Measurements from ENCODE around the gene IL1R2.

The IL1R2 gene

DNA sequence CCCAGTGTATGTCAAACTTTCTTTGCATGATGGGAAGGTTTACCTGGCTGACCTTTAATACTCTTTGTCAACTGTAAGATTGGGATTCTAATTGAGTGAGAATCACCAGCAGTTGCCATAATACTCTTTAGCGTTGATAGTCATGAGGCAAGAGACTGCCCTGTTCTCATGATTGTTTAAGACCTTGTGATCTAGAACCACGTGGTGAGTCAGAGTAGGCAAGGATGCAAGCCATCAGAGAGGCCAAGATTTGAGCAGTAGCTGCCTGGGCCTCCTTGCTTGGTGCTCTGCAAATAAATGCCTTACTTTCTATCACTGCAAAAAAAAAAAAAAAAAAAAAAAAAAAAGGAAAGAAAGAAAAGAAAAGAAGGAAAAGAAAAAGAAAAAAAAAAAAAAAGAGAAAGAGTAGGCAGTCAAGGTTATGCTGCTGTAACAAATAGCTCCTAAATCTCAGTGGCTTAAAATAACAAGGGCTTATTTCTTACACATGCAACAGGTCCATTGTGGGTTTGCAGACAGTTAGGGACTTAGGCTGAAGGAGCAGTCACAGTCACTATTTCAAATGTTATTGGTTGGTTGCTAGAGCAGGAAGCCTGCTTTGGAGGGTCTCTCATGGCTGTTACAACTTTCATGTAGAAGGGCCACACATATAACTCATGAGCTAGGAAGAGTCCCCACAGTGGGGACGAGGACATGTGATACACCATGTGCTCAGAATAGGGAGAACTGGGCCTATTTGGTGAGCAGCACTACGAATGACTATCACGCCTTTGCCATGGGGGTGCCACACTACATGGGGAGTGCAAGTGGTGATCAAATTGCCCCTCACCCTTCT, 21.7 kb downstream of the IL1R2 start:
- H3K4me3 ChIP-seq (ENCODE audit: low read length) = no peak overlapping the region
- no peak for DNase-seq (ENCODE audit: low read depth, low spot score)

DNA sequence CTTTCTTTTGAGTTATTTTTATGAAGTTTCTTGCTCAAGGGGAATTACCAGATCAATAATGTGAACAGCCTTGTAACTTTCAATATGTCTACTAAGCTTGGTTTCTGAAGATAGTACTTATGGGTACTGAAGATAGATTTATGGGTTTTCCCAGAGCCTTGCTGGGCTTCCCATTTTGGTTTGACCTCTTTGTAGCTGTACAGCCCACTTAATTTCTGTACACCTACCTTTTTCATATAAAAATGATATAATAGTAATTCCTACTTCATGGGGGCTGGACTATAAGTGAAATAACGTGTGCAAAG, 22.2 kb downstream of the IL1R2 start:
- no peak for DNase-seq (ENCODE audit: low read depth, low spot score)
- H3K4me3 ChIP-seq (ENCODE audit: low read length) = no peak overlapping the region

DNA sequence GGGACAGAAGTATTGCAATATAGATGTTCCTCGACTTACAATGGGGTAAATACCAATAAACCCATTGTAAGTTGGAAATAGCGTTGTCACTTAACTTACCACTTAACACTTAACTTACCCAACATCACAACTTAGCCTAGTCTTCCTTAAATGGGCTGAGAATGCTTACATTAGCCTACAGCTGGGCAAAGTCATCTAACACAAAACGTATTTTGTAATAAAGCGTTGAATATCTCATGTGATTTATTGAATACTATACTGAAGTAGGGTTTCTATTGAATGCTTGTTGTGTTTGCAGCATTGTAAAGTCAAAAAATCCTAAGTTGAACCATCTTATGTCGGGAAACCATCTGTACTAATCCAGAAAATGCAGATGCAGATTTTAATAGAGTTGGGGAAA, 23.6 kb downstream of the IL1R2 start:
- H3K4me3 ChIP-seq (ENCODE audit: low read length) = no peak overlapping the region
- DNase-seq (ENCODE audit: low read depth, low spot score) = no peak

DNA sequence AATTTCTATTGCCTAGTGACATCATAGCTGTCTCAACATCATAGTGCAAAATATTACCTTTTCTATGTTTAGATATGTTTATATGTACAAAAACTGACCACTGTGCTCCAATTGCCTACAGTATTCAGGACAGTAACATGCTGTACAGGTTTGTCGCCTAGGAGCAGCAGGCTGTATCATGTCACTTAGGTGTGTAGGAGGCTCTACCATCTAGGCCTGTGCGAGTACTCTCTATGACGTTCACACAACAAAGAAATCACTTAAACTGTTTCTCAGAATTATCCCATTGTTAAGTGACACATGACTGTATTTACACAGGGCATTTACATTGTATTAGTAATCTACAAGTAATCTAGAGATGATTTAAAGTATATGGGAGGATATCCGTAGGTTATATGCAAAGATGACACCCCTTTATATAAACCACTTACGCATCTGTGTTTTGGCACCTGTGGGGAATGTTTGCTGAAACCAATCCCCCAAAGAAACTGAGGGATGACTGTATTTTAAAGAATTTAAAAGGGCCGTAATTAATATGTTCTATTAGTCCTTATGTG, 24.7 kb downstream of the IL1R2 start:
- H3K4me3 ChIP-seq (ENCODE audit: low read length) = no peak overlapping the region
- no peak for DNase-seq (ENCODE audit: low read depth, low spot score)

DNA sequence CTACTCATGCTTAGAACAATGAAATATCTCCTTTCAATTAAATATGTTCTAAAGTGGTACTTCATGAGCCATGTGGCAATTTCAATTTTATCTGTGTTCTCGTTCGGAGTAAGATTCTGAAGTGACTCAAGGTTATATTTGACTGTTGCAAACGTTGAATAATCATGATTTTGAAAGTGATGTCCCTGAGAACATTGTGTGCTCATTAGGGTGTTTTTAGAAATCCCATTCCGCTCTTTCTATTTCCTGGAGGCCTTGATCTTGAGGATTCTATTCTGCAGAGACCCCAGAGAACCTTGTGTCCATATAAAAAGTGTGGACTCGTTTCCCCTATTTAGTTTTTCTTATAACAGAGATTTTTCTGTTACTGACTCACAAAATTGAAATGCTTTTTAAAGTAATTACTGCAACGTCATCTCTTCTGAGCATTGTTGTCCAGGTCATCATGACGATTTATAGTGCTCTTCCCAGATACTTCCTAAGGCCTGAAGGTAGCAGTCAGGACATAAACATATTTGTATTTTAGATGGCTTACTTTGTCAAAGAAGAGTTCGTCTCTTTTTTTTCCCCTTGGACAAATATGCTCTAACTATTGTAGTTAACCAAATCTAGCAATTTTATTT, 27.2 kb downstream of the IL1R2 start:
- no peak overlapping the region for H3K4me3 ChIP-seq (ENCODE audit: low read length)
- no peak for DNase-seq (ENCODE audit: low read depth, low spot score)

DNA sequence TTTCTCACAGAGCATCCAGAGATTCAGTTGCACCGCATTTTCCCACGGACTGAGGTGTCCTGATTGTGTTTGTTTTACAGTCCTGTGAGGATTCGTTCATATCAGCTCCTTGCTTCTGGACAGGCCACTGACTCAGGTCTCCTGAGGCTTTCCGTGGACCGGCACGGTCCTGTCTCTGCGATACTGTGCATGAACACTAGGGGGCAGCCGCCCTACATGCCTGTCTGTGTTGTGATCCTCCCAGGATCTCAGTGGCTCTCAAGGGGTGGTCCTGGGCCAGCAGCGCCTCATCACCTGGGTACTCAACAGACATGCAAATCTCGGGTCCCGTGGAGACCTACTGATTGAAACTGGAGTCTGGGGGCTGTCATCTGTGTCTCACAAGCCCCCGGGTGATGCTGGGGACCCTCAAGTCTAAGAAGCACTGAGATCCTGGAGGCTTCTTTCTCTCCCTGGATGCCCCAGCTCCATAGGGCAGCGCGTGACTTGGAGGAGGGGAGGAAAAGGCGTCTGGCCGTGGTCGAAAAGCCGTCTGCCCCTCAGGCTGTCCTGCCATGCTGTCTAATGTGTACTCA, 28.9 kb downstream of the IL1R2 start:
- DNase-seq (ENCODE audit: low read depth, low spot score) = peak; percentile 58
- H3K4me3 ChIP-seq (ENCODE audit: low read length) = no peak overlapping the region

DNA sequence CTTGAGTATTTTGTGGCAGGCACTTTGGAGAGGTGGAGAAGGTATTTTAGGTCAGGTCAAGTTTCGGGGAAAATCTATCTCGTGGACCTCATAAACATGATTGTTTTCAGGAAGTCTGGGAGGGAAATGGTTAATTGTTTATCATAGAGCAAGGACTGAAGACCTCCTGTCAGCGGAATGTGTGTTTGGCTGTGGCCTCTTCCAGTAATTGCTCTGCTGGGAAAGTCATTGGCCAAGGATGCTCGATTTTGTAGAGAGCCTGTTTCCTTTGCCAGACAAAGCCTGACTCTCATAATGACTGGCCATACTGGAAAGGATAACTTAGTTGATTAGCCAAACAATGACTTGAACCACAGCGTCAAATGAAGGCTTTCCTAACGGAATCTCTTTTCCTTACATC, 30.0 kb downstream of the IL1R2 start:
- H3K4me3 ChIP-seq (ENCODE audit: low read length) = no peak overlapping the region
- no peak for DNase-seq (ENCODE audit: low read depth, low spot score)

DNA sequence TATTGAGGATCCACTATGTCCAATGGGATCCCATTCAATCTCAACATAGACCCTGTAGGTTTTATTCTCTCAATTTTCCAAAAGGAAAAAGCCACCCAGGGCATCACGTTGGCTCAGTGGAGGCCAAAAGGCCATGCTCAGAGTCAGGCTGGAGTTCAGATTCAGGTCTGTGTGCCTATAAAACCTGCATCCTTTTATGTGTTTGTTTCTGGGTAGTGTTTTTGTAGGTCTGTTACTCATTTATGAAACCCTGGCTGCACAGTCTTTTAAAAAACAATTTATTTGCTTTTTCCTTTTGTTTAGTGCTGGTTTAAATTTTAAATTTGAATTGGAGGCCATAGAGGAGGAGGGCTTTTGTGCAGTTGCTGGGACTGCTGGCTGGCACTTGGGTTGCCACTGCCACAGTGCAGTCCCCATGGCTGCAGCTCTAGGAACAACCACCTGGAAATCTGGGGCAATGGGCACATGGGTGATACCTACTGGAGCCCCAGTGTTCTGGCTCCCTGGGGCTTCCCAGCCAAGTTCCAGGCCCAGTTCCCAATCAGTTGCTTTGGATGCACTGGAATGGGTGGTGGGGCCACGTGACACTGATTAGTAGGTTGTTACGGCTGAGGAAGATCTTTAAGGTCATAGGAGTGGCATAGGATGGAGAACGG, 31.3 kb downstream of the IL1R2 start:
- no peak for DNase-seq (ENCODE audit: low read depth, low spot score)
- no peak overlapping the region for H3K4me3 ChIP-seq (ENCODE audit: low read length)

DNA sequence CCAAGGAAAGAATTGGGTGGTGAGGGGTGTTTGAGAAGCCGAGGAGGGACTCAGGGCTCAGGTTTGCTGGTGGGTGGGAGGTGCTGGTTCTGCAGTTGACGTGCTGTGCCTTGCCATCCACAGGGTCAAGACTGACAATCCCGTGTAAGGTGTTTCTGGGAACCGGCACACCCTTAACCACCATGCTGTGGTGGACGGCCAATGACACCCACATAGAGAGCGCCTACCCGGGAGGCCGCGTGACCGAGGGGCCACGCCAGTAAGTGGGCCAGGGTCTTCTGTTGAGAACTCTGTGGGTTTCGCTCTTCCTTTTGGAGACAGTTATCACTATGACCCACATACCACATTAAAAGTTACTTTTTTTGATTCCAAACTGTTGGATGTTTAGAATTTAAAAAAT, 32.6 kb downstream of the IL1R2 start:
- no peak for DNase-seq (ENCODE audit: low read depth, low spot score)
- H3K4me3 ChIP-seq (ENCODE audit: low read length) = no peak overlapping the region

DNA sequence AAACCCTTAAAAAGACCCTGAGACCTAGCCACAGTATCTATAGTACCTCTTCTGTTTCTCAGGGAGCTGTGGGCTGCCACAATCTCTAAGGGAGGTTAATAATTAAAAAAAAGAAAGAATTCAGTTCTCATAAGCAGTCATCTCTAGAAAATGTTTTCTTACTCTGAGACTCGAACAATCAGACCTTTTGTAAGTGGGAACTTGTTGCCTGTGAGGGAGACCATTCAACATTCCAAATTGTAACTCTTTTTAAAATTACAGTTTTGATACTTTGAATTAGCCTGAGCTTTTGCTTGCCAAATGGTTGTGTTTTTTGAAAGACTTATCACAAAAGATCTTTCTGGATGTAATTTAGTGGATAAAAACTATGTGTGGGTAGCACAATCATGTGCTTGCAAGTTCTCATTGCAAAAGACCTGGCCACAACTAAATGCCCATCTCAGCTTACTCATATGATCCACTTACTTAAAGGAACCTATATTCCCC, 33.3 kb downstream of the IL1R2 start:
- H3K4me3 ChIP-seq (ENCODE audit: low read length) = no peak overlapping the region
- no peak for DNase-seq (ENCODE audit: low read depth, low spot score)

DNA sequence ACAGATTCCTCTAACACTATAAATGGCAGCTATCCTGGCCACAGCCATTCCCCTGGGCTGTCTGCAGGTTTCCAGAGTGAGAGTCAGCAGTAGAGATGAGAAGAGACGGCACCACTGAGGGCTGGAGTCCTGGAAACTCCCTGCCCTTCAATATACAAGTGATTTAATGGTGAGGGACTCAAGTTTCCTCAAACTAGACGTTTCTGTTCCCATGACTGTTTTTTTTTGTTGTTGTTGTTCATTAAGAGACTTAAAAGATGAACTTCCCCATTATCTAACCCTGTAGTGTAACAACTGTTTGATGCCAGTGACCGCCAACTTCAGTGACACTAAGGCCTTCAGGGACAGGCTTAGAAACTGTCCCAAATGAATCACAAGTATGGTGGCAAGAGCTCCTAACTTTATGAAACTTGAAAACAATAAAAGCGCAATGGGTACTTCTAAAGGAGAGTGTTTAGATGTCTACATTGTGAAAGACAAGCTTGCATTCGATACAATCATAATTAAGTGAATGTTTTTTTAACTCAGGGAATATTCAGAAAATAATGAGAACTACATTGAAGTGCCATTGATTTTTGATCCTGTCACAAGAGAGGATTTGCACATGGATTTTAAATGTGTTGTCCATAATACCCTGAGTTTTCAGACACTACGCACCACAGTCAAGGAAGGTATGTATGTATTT, 34.0 kb downstream of the IL1R2 start:
- no peak overlapping the region for H3K4me3 ChIP-seq (ENCODE audit: low read length)
- no peak for DNase-seq (ENCODE audit: low read depth, low spot score)

DNA sequence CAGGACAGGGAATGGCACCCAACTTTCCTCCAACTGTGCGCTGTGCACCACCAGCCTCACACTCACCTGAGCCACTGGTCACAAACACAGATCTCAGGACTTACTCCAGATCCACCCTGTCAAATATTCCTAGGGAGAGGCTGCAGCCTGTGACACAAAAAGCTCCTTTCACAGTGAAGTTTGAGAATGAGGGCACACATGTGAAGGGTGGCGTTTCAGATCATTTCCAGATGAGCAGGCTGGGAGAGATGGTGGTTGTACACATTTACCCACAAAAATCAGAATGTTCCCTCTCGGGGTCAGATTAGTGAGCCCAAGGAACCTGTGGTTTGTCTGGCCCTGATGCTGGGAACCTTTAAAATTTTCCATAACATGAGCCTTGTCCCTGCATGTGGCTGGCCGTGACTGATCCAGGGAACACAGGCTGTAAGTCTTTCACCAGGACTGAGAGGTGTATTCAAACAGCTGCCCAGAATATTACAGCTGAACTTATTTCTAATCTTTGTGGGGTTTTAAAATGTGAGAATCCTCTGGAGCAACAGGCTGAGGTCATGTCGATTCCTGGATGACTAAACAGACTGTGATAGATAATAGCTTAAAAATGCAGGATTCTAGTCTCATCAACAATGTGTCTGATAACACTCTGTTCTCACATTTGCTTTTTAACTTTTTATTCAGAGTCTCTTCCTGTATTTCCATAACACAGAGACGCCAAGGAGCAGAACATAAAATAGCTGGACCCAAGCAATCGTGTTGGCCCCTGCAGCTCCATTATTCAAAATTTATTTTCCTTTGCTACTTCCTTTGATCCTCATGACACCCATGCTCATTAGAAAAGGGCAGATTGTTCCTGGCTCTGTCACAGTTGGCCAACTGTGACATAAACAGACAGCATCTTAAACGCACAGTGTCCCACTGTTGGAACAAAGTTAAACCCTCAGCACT, 35.5 kb downstream of the IL1R2 start:
- DNase-seq (ENCODE audit: low read depth, low spot score) = no peak
- H3K4me3 ChIP-seq (ENCODE audit: low read length) = no peak overlapping the region

DNA sequence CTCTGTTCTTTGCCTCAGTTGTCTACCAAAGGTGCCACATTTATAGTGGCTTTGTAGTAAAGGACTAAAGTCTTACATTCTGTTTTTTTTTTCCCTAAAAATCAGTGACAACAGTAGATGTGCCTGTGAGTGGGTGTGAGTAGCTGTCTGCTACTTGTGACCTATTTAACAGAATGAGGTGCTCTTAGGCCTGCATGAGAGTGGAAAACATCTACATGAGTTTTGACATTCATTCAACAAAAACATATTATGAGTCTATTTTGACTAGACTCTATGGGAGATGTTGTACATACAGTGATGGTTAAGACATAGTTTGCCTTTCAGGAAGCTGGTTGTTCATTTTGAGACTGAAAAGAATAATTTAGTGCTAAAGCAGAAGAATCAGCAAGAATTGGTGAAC, 36.7 kb downstream of the IL1R2 start:
- DNase-seq (ENCODE audit: low read depth, low spot score) = no peak
- no peak overlapping the region for H3K4me3 ChIP-seq (ENCODE audit: low read length)

DNA sequence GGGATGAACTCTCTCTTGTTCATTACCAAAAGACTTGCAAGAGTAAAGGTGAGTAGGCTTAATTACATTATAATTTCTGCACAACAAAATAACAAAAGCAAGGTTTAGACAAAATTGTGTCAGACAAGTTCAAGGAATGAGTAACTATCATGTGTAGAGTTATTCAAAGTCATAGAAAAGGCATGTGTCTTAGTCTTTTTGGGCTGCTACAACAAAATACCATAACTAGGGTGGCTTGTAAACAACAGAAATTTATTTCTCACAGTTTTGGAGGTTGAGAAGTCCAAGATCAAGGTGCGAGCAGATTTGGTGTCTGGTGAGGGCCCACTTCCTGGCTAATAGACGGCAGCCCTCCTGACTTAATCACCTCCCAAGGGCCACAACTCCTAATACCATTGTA, 37.6 kb downstream of the IL1R2 start:
- H3K4me3 ChIP-seq (ENCODE audit: low read length) = no peak overlapping the region
- DNase-seq (ENCODE audit: low read depth, low spot score) = no peak

DNA sequence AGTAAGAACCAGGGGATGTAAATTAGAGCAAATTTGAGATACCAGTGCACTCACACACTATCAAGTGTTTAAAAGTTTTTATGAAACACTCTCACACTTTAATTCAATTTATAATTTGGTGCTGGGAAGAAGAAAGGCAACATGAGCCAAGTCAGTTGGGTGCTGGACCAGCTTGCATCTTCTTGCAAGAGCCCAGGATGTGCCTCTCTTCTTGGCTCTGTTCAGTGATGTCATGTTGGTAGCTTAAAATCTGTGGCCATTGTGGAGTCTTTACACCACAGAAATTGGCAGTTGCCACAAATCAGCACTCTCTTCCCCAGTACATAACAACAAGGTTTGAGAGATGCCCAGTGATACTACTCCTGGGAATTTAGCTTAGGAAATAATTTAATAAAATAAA, 38.2 kb downstream of the IL1R2 start:
- no peak overlapping the region for H3K4me3 ChIP-seq (ENCODE audit: low read length)
- no peak for DNase-seq (ENCODE audit: low read depth, low spot score)

DNA sequence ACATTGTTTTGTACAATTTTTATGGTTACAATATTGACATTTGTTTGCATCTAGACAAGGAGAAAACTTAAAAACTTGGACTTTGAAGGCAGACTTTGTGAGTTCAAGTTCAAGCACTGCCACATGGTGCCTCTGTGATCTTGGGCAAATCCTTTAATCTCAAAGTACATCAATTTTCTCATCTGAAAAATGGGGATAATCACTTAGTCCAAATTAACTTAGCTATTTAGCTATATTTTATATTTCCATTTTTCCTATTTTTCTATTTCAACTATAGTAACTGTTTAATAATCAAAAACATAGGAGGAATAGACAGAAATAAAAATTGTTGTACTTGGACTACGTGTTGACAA, 38.7 kb downstream of the IL1R2 start:
- no peak overlapping the region for H3K4me3 ChIP-seq (ENCODE audit: low read length)
- DNase-seq (ENCODE audit: low read depth, low spot score) = no peak

DNA sequence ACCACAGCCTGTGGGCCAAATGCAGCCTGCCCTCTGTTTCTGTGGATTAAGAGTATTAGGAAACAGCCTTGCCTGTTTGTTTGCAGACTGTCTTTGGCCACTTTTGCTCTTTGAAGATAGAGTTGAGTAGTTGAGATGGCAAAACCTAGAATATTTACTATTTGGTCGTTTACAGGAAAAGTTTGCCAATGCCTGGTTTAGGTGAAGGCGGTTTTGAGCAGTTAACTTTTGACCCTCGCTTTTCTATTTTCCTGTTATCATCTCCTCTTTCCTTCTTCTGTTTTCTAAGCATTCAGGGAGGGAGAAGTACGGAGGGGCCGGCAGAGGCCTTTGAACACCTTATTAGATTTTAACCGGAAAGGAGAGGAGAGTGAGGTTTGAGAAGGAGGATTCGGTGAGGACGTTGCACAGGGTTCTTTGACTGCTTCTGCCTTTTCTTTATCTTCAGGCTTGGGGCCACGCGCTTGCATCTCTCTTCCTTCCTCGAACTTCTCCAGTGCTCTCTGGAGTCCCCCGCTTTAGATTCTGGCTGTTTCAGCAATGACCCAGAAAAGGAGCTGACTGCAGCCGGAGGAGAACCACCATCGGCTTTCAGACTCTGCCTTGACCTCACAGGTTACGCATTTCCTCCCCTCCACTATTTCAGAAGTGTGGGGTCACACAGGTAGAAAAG, 39.2 kb downstream of the IL1R2 start:
- no peak overlapping the region for H3K4me3 ChIP-seq (ENCODE audit: low read length)
- DNase-seq (ENCODE audit: low read depth, low spot score) = no peak
